ENCODE measurements around the gene NEU1.
"Not testable (repeated sequence)": the region's sequence is repeated elsewhere in the genome, so short reads cannot be mapped to it uniquely, and the experiment has no call there.

Gene NEU1

DNA sequence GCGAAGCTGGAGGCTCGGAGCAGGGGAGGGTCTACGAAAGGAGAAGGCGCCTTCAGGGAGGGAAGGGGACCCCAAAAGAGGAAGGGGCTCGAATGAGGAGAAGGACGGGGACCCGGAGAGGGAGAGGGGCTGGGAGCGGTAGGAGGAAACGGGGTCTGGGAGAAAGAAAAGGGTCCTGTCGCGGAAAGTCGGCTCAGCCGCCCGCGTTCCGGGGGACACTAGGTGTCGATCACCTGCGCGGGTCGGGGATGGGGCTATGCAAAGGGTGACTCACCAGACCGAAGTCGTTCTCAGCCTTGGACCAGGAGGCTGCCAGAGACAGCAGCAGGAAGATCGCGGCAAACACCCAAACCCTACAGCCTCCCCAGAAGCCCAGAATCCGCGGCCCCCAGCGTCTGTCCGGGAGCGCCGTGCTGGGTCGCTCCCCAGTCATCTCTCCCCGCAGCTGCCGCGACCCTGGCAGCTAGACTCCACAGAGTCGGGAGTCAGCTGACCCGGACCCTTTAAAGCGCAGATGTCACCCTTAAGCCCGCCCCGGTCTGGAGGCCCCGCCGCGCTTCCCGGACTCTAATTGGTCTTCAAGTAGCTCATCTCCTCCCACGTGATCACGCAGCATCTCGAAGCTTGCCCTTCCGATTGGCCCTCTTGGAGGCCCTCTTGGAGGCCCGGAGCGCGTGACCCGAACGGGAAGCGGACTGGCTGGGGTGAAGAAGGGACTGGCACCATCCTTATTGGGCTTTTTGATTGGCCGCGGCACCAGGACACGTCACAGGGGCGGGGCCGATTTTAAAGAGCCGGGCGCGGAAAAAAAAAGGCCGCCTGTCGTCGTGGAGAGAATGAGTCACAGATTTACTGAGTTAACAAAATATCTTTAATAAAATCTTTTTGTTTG is at the start of gene NEU1:
NEU1 (minus strand) TSS at position 478 of the 892 bp plus-strand sequence; CDS start at position 433, 45 bp downstream.
- DNase-seq = peak; percentile 97

DNA sequence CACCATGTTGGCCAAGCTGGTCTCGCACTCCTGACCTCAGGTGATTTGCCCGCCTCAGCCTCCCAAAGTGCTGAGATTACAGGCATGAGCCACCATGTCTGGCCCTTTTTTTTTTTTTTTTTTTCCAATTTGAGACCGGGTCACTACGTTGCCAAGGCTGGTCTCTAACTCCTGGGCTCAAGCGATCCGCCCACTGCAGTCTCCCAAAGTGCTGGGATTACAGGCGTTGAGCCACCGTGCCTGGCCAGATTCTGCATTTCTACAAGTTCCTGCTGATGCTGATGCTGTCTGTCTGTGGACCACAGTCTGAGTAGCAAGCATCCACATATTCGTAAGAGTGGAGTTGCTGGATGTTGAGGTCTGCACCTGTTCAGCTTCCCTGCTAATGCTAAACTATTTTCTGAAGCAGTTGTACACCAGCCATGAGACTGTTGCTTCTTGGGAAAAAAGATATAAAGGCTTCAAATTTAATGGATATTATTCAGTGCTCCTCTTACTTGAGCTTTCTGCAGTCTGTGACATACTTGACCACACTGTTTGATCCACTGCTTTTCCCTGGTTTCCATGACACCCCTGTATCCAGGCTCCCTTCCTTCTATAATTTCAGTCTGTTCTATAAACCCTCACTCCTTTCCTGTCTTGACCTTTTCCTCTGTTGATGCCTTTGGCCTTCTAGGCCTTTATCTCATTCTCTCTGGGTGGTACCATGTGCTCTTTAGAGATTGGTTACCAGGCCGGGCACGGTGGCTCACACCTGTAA is 49.4 kb upstream of the NEU1 start:
- DNase-seq = no peak

DNA sequence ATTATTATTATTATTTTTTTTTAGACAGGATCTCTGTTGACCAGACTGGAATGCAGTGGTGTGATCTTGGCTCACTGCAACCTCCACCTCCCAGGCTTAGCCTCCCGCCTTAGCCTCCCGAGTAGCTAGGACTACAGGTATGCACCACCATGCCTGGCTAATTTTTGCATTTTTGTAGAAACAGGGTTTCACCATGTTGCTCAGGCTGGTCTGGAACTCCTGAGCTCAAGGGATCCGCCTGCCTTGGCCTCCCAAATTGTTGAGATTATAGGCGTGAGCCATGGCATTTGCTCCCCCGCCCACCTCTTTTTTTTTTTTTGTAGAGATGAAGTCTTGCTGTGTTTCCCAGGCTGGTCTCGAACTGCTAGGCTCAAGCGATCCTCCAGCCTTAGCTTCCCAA is 46.7 kb upstream of the NEU1 start:
- not testable (repeated sequence) for DNase-seq

DNA sequence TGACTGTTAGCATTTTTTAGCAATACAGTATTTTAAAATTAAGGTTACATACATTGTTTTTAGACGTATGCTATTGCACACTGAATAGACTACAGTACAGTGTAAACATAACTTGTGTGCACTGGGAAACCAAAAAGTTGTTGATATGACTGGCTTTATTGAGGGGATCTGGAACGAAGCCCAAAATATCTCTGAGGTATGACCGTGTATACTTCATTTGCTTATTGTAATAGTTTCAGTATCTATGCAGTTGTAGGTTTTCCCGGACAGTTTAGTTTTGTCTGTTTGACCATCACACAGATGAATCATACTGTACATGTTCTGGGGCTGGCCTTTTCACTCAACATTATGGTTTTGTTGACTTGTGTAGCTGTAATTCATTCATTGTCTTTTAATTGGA is 46.2 kb upstream of the NEU1 start:
- no peak for DNase-seq

DNA sequence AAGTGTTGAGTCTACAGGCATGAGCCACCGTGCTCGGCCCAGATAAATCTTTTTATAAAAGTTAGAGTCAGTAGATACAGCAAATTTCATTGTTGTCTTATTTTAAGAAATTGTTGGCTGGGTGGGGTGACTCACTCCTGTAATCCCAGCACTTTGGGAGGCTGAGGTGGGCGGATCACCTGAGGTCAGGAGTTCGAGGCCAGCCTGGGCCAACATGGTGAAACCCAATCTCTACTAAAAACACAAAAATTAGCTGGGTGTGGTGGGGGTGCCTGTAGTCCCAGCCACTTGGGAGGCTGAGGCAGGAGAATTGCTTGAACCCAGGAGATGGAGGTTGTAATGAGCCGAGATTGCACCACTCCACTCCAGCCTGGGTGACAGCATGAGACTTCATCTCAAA is 45.6 kb upstream of the NEU1 start:
- not testable (repeated sequence) for DNase-seq

DNA sequence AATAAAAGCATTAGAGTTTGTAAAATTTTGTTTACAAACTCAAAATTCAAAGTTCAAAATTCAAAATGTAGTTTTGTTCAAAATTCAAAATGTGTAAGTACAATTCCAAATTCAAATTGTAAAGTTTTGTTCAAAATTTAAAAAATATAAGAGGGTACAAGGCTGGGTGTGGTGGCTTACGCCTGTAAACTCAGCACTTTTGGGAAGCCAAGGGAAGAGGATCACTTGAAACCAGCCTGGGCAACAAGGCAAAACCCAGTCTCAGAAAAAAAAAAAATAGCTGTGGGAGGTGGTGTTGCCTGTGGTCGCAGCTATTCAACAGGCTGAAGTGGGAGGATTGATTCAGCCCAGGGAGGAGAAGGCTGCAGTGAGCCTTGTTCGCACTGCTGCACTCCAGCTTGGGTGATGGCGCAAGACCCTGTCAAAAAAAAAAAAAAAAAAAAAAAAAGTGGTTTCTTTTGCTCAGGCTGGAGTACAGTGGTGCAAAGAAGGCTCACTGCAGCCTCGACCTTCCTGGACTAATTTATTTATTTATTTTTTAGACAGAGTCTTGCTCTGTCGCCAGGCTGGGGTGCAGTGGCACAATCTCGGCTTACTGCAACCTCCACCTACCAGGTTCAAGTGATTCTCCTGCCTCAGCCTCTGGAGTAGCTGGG is 44.7 kb upstream of the NEU1 start:
- no peak for DNase-seq

DNA sequence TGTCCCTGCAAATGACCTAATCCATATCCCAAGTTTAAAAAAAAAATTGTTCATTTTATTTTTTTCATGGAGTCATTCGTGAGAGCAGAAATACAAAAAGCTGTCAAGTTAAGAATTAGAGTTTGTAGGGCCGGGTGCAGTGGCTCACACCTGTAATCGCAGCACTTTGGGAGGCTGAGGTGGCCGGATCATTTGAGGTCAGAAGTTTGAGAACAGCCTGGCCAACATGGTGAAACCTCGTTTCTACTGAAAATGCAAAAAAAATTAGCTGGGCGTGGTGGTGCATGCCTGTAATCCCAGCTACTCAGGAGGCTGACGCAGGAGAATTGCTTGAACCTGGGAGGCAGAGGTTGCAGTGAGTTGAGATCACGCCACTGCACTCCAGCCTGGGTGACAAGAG is 44.1 kb upstream of the NEU1 start:
- not testable (repeated sequence) for DNase-seq

DNA sequence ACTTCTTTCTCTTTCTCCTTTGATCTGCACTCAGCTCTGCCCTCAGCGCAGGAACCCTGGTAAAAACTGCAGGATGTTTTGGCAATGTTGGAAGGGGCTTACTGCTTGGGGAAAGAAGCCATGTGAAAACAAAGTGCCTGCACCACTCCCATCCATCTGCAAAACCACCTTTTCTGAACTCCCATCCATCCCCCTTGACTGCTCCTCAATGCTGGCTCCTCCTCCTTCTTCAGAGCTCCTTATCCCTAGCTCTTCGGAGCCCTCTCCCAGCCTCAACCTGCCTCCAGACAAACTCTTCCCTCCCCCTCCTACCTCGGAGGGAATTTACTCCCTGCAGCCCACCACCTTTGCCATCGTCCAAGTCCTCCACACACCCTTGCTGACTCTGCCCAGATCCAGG is 43.5 kb upstream of the NEU1 start:
- no peak for DNase-seq

DNA sequence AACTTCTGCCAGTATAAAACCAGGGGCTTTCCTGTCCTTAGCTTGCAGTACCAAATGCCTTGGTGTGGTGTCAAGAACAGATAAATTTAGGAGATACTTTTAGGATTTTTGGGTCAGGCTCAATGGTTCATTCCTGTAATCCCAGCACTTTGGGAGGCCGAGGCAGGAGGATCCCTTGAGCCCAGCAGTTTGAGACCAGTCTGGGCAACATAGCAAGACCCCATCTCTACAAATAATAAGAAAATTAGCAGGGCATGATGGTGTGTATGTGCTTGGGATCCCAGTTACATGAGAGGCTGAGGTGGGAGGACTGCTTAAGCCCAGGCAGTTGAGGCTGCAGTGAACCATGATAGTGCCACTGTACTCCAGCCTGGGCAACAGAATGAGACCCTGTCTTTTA is 42.4 kb upstream of the NEU1 start:
- no peak for DNase-seq

DNA sequence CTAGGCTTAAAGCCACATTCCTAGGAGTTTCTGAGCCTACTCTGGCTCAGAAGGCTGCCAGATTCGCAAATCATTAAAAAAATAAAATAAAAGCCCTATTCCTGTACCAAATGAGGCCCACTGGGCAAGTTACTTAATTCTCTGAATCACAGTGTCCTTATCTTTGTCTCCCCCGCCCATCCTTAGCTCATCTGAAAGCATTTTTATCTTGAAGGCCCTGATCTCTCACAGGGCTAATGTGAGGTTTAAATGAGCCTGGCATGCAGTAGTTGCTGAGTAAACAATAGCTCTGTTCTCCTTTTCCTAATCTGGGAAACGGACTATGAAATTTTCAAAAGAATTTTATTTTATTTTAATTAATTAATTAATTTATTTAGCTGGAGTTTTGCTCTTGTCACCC is 41.3 kb upstream of the NEU1 start:
- DNase-seq = no peak

DNA sequence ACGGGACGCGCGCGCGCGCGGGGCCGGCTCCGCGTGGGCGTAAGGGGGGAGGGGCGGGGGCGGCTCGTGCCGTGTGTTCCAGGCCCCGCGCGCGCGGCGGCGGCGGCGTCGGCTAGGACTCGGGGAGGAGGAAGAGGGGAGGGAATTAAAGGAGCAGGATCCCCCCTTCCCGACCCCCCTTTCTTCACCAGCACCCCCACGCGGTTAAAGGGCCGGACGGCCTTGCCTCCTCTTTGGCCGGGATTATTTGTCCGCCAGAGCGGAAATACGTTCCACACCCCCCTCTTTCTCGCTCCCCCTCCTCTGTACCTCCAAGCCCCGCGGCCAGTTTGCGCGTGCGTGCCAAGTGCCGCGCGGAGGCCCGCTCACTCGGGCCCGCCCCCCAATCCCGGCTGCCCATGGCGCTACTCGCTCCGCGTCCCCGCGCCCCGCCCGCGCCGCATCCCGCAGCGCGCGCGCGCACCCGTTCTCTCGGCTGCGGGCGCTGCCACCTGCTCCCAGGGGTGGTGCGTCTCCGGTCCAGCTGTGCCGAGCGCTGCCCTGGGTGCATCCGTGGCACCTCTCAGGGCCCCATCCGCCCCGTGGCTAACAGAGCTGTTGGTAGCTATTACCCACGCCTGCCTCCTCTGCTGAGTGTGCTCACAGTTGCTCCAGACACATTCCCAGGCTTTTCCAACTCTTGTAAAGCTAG is 39.5 kb upstream of the NEU1 start, which contains the start of gene ZBTB12:
ZBTB12 (minus strand) TSS at position 134 of the 691 bp plus-strand sequence. CDS start 781 bp downstream, outside the sequence.
- DNase-seq = peak; percentile 82

DNA sequence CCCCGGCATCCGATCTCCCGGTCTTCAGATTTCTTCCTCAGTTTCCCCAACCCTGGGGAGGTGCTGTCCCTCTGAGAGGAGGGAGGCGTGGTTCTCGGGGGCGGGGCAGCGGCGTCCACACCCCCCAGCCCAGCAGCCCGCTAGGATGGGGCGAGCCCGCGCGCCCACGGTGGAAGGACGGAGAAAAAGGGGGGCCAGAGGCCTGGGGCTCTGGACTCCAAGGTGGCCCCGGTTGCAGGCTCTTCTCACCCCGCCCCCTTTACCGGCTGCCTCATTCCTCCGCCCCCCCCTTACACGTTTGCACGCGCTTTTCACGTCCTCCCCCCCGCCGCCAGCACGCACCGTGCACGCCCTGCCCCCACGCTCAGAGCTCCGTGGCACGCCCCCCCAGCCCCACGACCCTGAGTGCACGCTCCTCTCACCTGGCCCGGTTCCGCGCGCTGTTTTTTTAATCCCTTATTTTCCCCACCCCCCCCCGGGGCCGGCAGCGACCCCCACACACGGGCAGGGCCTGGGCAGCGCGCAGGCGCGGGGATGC is 38.9 kb upstream of the NEU1 start:
- no peak for DNase-seq

DNA sequence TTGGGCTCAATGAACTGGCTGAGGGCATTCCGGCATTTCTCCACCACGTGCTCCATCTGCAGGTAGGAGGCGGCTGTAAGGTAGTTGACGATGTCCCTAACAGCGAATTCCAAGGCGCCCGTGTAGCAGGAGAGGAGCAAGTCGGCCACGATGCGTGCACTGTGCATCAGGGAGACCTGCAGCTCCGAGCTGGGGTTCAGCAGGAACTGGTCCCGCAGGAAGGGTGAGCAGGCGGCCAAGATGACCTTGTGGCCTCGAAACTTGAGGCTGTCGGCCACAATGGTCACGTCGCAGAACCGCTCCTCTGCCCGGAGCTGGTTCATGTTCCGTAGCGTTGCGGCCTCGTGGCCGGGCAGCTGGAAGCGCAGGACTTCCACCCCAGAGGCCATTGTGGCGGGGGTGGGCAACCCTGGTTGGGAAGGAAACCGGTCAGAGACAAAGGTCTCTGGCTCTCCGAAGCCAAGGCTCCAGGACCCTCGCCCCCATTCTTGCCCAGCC is 38.3 kb upstream of the NEU1 start:
- no peak for DNase-seq

DNA sequence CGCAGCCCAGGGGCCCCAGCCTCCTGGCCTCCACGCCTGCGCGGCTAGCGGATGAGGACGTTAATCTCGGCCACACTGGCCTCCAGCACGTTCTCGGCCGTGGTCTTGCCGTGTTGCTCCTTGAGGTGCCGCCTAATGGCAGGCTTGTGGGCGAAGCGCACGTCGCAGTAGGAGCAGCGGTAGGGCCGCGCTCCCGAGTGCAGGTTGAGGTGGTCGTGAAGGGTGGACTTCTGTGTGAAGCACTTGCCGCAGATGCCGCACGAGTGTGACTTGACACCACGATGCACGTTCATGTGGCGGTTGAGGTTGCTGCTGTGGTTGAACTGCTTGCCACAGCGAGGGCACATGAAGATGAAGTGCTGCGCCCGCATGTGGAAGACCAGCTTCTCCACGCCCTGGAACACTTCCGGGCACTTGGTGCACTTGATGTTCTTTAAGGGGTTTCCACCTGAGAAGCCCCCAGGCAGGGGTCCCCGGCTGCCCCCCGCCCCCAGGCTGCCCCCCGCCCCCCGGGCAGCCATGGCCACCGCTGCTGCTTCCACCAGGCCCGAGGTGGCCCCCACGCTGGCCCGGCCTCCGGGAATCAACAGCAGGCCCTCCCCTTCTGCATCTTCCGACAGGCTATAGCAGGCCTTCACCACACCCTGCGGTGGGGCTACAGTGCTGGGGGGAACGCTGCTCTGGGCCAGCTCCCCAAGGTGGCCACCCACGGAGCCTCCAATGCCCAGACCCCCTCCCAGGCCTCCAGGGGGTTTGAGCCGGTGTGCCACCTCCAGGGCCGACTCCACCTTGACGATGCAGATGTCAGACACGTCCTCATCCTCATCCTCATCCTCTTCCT is 37.5 kb upstream of the NEU1 start:
- no peak for DNase-seq

DNA sequence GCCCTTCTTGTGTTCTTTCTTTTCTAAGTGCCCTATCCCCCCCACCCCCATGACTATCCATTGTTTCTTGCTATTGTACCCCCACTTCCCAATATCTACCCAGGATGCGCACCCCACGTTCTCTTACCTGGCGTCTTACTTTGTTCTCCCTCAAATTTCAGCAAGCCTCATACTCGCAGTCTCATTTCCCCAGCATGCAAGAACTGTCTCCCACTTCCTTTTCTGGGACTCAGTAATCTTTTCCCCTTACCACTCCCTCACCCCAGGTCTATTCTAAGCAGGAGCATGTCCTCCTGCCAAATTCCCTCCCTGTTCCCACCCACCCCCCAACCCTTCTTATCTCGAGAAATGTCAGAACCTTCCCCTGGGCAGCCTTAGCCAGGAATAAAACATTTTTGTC is 36.6 kb upstream of the NEU1 start:
- DNase-seq = no peak

DNA sequence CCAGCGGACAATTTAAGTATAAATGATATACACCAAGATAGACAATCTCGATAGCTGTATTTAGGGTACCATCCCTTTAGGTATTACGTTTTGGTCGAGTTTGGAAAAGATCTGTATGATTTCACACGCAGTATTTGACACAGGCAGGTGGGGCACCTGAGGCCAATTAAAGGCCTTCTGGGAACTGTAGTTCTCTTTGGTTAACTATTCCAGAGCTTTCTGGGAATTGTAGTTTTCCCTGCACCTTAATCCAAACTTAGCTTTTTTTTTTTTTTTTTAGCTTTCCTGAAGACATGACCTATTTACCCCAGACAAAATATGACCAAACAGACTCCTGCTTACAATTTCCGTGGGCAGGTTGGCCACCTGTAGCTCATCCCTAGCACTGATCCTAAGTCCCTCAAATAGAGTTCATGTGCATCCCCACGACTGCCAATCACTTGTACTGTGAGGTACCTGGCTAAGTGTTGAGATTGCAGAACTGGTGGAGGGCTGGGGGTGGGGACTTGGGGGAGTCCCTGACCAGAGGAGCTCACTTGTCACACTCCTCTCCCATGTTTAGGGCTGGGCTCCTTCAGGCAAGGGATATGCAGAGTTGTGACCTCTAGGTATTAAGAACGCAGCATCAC is 35.9 kb upstream of the NEU1 start:
- DNase-seq = no peak

DNA sequence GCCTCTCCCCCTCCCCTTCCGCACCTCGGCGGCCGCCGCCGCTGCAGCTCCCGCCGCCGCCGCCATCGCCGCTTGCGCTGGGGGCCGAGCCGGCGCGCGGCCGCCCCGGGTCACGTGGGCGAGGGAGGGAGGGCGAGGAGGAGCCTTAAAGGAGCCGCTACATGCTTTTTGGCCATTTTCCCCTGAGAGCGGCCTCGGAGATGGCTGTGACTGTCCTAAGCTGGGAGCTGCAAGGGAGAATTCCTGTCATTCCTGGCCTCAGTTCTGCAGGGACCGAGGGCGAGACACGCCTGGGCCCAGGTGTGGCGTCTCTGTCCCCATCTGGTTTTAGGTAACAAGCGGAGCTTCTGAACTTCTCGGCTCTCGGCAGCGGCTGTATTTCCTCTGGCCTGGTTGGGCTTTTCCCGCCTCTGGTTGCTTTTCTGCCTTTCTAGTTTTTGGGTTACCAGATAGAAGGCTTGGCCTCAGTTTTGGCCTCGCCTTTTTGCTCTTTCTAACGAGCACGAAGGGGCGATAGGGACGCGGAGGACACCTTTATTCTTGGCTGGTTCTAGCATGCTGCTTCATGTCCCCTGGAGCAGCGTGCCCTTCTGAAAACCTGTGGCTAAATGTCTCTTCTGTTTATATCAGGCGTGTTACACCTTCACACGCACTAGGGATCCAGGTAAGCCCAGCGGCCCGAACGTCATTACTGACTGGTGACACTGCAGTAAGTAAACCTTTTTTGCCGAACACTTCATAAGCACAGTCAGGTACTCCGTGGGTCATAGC is 35.2 kb upstream of the NEU1 start, which contains the start of gene EHMT2:
EHMT2 (minus strand) TSS at position 87 of the 771 bp plus-strand sequence; CDS start at position 66, 21 bp downstream.
- DNase-seq = peak; percentile 17

DNA sequence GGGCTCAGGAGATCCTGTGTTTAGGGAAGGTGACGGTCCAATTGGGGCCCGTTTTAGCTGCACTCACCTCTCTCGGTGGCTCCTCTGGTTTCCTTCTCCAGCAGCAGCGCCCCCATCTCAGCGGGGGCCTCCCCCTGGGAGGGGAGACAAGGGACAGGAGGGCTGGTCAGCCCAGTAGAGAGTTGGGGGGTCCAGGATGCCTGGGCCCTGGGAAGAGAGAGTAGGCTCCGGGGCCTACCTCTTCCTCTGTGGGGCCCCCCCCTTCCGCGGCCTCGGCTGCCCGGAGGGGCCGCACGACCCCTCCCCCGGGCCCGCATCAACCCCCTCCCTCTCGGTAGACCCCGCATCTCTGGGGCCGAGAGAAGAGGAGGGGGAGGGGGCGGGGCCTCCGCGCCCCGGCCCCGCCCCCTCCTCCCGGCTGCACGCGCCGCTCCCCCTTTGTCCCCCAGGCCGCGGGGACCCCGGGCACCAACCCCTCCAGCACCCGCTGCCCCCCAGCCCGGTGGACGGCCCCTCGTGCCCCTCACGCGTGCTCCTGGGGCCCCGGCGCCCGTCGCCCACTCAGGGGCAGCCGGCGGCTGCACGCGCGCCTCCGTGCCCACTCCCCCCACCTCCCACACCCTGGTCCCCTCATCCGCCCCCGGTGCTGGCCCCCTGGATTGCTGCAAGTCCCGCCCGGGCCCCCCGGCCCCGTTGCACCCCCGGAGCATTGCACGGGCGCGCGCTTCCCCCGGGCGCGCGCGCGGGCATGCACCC is 34.4 kb upstream of the NEU1 start:
- DNase-seq = no peak

DNA sequence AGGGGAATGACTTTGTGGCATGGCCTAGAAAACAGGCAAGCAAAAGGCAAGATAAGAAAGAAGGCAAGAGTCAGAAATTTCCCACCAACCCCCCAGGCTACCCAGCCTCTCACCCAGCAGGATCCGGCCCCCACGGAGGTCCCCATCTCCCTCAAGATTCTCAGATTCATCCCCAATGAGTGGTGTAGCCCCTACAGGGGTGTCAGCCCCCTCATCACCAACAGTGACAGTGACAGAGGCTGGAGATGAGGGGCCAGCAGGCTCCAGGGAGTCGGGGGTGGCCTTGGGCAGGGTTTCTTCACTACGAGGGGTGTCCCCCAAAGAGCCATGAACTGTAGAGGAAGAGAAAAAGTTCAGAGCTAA is 33.9 kb upstream of the NEU1 start:
- no peak for DNase-seq

Measured in NCI-H2081 treated with DMSO at 0.1 percent for 48 hours (cell line).